HG03139 (cell line): Measurements from ENCODE around the gene MYO7B.

Experiments
- ATAC-seq: cut with Tn5 transposase; IDR thresholded peaks from one replicate; pipeline ENCODE4 v1.9.1; 2021; ENCODE audit not compliant: unreplicated experiment

MYO7B gene

DNA sequence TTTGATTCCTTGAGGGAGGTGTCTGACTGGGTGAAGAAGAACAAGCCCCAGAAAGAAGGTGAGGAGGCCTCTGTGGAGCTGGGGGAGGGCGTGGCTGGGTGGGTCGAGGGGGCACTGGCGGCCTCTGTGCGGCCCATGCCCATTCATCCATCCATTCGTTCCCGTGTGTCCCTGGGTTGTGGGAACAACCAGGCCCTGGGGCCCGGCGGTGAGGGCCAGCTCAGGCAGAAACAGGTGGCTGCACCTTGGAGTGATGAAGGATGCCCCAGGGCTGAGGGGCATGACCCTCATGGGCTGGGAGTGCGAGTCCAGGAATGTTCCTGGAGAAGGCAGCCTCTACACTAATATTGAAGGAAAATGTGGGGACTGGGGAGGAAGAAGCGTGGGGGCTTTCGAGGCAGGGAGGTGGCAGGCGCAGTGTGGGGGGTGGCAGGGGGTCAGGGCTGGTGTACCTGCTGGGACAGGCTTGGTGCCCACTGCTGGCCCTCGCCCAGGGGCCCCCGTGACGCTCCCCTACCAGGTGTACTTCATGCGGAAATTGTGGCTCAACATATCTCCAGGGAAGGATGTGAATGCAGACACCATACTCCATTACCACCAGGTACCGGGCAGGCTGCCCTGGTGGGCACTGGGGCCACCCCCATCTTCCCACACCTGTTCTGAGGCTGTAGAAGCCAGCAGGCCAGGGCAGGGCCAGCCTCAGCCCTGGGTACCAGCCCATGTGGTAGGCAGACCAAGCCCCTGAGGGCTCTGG is 99.3 kb downstream of the MYO7B start:
- no peak for ATAC-seq

DNA sequence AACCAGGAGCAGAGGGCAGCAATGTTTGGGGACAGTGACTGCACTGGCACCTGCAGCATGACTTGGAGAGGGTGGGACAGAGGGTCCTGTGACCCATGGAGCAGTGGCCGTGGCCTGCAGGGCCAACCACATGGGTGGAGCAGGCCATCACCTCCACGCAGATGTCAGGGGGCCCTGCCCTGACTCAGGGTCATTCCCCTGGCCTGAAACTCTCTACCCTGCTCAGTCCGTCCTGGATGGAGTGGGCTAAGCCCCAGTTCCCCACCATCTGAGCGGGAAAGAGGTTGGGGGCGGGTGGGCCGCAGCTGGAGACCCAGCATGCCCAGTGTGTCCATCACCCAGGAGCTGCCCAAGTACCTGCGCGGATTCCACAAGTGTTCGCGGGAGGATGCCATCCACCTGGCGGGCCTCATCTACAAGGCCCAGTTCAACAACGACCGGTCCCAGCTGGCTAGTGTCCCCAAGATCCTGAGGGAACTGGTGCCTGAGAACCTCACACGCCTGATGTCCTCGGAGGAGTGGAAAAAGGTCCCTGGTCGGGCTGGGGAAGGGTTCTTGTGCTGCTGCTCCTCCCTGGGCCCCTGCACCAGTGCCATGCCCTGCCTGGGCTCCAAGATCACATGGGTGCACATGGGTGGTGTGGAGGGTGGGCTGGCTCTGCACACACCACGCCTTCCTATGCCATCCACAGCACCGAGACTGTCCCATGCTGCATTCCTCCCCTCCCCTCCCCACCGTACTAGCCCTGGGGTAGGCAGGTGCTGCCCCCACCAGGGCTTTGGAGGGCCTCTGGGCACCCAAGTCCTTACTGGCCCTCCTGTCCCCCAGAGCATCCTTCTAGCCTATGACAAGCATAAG is 100.1 kb downstream of the MYO7B start:
- no peak for ATAC-seq

DNA sequence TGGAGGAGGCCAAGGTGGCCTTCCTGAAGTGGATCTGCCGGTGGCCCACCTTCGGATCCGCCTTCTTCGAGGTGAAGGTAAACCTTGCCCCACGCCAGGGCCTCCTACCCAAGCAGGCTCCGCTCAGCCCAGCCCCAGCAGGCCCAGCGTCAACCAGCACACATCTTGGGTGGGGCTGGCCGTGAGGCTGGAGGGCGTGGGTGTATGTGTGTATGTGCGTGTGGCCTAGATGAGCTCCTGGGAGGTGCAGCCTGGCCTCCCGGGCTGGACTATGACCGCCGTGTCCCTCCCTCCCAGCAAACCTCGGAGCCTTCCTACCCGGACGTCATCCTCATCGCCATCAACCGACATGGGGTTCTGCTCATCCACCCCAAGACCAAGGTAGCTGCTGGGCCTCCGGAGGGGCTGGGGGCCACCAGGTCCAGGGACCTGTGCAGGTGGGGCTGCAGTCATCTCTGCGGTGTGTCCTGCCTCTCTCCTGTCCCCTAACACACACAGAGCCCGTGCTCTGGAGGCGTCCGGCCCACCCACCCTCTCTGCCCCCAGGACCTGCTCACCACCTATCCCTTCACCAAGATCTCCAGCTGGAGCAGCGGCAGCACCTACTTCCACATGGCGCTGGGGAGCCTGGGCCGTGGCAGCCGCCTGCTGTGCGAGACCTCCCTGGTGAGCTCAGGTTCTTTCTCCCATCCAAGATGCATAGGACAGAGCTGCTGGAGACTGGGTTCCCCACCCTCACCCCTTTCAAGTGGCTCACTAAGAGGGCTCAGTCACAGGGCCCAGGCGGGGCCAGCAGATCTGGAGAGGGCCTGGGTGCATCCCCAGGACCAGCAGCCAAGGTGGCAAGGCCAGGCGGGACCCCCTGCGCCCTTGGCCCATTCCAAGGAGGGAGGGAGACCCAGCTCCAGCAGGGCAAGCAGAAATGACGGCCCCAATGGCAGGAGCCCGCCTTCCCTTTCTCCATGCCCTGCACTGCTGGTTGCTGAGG is 101.1 kb downstream of the MYO7B start:
- no peak for ATAC-seq

DNA sequence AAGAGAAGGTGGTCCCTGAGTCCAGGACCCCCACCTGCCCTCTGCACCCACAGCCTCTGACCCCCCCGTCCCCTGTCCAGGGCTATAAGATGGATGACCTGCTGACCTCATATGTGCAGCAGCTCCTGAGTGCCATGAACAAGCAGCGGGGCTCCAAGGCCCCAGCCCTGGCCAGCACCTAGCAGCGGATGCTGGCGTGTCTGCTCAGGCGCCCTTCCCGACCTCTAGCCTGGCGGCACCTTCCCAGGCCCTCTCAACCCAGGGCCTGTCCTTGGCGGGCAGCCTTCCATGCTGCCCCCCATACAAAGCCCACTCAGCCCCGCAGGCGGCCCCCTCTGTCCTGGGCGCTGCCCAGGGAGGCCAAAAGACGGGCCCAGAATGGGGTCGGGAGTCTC is 101.8 kb downstream of the MYO7B start:
- ATAC-seq, result no peak

DNA sequence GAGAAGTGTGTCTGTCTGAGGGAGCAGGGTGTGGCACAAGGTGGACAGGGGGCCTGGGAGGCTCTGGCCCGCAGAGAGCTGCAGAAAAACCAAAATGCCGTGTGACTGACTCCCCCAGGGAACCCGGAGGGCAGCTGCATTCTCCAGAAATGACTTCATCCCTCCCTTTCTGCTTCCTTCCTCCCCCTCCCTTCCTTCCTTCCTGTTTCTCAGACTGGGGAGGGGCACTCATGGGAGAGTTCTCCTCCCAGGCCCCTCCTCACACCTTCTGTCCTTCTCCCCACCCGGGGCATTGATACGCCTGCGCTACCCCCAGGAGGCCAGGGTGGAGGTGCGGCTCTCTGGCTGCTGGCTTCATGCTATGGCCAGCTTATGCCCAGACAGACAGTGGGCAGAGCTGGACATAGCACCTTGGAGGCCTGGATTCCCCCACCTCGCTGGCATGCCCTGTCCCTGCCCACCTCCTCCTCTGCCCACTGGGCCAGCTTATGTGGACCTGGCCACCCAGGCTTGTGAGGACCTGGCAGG is 102.3 kb downstream of the MYO7B start:
- no peak for ATAC-seq

DNA sequence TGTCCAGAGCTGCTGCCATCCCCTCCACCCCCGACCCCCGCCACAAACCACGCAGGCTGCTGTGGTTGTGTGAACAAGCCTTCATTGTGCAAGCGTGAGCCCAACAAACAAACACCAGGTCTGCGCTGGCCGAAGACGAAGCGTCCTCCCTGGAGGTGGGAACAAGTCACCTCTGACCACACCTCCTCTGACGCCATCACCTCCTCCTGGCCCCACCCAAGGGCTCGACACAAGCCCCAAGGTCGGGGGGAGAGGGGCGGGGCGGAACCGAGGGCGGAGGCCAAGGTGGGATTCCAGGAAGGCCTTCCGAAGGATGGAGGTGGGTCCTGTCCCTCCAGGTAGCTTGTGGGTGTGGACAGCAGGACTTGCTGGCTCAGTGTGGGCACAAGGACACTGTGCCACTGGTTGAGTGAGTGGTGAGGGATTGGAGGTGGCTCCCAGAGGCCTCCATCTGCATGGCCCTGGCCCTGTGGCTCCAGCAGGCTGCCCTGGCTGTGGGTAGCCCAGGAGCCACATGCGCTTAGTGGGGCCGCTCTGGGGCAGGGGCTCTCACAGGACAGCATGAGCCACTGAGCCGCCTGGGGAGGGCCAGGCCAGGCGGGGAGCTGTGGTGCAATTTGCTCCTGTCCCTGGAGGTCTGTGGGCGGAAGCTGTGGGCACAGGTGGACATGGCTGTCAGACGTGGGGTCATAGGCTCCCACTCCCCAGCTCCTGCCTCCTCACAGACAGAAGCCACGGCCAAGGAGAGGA is 103.1 kb downstream of the MYO7B start:
- ATAC-seq, result no peak

DNA sequence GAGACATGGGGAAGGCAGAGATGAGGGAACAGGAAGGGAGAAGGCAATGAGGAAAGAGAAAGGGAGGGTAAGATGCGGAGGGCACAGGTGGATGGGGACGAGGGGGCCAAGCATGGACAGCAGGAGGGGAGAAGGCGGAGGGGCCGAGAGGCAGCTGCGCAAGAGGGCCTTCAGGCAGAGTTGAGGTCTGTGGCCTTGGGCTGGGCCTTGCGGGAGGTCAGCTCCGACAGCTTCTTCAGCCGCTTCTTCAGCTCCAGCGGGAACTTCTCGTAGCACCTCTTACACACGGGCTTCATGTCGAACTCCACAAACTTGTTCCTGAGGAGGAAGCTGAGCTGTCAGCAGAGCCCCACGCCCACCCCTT is 103.6 kb downstream of the MYO7B start:
- no peak for ATAC-seq

DNA sequence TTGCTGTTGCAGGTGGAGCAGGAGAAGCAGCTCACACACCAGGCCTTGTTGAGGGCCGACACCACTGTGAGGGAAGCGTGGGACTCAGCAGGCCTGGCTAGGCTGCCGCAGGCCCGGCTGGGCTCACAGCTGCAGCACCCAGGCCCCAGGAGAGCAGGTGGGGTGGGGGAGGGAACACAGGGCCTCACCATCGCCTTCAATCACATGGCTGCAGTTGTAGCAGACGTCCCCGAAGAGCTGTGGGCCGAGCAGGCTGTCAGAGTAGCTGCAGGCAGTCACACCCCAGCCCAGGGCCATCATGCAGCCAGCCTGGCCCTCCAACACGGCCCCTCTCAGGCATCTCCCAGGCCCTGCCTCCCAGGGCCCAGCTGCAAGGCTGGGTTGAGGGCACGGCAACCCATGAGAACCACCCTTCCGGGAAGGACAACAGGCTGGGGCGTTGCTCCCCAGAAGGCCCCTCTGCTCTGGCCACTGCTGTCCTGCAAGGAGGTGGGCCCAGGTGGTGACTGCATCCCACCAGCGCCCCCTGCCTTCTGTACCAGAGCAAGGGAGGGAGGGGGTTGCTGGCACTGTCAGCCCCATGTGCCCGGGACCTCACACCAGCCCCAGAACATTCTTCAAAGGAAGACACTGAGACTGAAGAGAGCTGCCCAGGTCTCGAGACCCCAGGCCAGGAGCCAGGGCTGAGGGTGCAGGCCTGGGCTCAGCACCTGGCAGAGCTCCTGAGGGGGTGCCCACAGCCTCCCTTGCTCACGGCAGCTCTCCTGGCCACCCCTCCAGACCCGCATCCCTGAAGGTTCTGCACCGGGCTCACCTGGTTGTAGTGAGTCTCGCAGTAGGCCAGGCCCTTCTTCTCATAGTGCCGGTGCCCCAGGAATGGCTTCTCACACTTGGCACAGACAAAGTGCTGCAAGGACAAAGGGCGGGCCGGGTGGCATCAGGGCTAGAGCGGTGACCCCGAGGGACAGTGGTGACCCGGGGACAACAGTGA is 104.9 kb downstream of the MYO7B start:
- peak; percentile 46 for ATAC-seq

DNA sequence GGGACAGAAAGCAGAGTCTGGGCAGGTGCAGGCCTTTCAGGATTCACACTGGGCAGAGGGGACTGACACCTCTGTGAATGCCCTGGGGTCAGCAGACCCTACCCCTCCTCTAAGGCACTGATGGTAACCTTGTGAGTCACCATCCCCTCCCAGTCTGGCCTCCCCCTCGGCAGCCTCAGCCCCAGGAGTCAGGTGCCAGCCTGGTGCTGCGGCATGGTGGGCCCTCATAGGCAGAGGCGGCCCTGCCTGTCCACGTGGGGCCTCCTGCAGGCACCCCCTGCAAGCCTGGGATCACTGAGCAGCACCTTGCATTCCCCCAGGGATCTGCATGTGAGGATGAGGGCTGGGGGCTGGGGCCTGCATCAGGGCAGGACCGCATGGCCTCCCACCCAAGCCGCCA is 105.7 kb downstream of the MYO7B start:
- no peak for ATAC-seq

DNA sequence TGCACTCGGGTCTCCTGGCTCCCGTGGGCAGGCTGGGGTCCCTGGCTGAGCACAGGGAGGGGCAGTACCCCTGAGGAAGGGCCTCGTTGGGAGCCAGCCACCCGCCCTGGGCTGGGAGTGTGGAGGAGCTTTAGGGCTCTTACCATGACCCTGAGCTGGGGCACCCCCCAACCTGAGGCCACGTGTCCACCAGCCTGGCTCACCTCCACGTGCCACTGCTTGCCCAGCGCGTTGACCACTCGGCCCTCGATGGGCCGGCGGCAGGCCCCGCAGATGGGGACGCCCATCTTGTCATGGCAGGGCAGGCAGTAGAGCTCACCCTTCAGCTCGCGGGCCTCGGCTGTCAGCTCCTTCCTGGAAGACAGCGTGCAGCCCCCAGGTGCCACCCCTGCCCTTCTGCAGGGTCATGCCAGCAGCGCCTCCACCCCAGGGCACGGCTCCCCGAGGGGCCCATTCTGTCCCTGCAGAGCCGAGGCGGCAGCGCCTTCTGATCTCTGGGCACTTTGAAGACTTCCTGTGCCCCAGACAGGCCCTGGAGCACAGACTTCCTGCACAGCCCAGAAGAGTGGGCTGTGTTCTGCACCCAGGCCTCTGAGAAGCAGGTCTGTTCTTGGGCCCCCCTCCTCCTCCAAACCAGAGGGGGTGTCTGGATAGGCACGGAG is 106.5 kb downstream of the MYO7B start:
- no peak for ATAC-seq

DNA sequence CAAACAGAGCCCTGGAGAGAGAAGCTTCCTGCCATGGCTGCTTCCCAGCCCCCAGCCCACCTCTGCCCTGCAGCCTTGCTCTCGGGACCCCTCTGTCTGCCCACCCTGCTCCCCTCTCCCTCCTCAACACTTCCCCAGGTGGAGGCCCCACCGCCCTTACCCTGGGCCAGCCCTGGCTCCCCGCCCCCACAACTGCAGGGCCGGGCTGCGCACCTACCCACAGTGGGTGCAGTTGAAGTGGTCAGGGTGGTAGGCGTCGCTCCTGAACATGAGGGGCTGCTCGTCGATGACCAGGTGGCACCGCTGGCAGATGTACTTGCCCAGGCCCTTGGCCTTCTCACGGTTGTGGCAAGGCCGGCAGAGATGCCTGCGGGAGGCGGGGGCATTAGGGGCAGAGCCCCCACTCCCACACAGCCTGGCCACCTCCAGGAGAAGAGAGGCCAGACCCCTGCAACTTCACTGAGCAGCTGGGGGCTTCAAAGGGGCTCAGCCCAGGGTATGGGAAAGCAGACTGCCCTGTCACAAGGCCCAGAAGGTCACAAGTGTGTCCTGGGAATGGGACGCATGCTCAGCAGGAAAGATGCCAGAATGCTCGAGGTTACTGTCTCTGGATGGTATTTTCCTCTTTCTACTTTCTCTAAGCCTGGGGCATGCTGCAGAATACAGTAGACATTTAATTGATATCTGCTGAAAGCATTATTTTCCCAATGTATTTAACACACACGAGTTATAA is 107.4 kb downstream of the MYO7B start:
- no peak for ATAC-seq

DNA sequence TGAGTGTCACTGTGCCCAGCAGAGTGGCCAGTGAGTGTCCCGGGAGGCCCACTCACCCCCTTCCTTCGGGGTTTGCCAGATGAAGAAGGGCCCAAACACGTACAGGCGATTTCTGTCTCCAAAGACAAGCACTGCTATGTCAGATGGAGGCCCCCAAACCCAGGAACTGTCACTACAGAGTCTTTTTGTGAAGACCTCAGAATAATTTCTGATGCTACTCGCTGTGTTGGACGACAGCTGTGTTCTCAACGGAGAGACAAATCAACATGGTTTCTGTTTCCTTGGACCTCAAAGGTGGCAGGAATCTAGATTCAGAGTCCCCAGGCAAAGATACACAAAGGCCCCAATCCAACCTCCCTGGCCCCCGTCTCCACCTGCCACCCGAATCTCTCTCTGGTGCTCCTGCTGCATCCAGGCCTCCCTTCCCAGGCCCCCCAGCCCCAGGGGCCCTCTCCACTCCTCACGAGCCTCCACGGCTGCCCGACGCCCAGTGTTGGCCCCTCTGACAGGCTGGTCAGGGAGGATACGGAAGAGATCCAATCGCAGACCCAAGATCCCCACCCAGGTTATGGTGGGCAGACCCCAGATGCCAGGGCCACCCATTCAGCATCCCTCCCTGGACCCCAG is 108.1 kb downstream of the MYO7B start:
- no peak for ATAC-seq

DNA sequence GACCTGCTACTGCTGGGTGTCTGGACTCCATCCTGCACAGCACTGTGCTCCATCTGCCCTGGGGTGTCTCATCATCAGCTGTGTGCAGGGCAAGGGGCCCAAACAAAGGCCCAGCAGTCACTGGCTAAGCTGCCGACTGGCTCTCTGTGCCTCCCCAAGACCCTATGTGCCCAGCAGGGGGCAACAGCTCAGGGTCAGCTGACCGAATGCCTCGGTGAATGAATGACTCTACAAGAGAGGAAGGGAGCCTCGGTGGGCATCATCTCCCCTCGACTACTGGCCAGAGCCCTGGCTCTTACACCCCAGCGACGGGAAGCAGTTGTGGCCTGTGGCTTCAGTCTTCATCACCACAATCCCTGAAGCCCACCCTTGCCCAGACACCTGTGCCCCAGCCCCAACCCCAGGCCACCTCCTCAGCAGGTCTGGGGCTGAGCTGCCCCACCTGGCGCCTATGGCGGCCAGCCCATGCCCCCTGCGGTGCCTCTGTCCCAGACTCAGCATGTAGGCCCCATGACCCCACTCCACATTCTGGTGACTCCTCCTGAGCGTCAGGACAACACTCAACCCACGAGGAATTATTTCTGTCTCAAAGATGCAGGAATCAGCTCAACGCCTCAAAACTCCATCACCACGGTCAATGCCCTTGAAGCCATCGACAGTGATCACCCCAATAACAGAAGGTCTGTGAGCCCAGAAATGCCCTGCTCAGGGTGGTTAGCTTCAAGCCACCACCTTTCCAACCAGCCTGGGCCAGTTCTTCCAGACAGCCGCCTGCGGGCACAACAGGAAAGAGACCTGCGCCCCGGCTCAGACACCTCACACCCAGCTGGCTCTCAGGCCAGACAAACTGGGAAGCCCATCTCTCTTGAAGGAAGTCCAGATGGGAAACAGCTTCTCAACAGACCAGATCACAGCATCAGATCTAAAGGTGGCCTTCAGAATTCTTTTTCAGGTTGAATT is 108.9 kb downstream of the MYO7B start:
- no peak for ATAC-seq

DNA sequence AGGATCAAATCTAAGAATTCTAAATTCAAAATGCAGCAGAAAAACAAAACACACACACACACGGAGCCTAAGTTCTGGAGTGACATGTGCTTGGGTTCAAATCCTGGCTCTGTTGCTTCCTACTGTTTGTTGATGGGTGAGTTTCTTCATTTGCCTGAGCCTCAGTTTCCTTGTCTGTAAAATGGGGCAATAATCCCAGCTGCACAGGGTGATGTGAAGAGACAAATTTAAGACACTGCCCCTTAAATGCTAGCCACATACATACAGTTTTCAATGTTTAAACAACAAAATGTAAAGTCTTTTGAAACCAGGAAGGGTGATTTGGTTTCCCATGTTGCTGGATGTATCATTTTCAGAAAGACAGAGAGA is 109.5 kb downstream of the MYO7B start:
- ATAC-seq, result no peak

DNA sequence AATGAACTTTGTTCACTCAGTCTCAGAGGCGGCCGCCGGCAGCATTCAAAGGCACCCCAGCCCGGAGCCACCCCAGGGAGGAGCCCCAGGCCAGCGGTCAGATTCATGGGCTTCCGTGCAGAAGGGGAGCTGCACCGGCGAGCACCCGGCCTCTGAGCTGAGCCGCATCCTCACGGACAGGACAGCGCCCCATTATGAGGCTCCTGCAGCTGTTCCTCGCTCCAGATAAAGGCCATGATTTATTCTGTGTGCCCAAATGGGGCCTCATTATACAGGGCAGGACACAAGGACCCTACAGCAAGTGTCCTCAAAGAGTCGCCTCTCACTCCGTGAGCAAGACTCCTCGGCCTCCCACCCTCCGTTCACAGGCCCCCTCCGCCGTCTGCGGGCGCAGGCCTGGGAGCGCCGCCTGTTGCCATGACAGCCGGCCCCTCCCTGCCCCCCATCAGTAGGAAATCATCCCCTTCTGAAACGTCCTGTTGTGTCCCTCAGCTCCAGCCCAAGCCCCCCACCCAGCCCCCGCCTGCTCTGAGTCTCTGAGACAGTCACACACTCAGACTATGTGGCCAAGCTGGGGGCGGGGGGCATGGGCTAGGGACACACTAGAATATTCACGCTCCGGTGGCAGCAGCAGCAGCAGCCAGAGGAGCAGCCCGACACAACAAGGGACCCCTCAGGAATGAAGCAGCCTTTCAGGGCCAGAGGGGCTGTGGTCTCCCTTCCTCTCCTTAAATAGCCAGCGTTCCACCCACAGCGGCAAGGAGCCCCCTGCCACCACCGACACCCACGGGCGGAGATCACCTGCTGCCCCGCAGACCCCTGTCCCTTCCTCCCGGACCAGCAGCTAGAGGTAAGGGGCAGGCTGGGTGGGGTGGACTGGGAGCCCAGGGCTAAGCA is 110.2 kb downstream of the MYO7B start, which contains the start of gene GPR17:
TSS of gene GPR17 (plus strand) at position 759 of the 897 bp plus-strand sequence. CDS start 4,583 bp downstream, outside the sequence.
- no peak for ATAC-seq
